Neural progenitor cell (in vitro differentiated cells): ENCODE measurements around the gene KRT79. TPM values are rescaled to one million over a fixed set of nuclear protein-coding genes. Genes with fewer than 3 reads are reported as not detected.

Experiments
- DNase-seq: peaks from one replicate; pipeline ENCODE4 v3.0.0-alpha.2; 2016; ENCODE audit warnings: low spot score
- H2AFZ ChIP-seq: fragments of 200-600 bp; sonication (generic); replicated peaks from 2 replicates; pipeline ENCODE4 v1.6.1; 2016; ENCODE audit warnings: antibody characterized with exemption
- H3F3A ChIP-seq: fragments of 200-600 bp; sonication (generic); 2 replicates; pipeline ENCODE4 v1.6.1; 2016; ENCODE audit warnings: antibody characterized with exemption, low read depth
- H3K27ac ChIP-seq: fragments of 200-600 bp; sonication (generic); 2 replicates; pipeline ENCODE4 v1.5.1; 2016; ENCODE audit warnings: mild to moderate bottlenecking
- H3K27me3 ChIP-seq: fragments of 200-600 bp; sonication (generic); 2 replicates; pipeline ENCODE4 v1.6.1; 2016; ENCODE audit warnings: mild to moderate bottlenecking, moderate library complexity
- H3K36me3 ChIP-seq: fragments of 200-600 bp; sonication (generic); 2 replicates; pipeline ENCODE4 v1.5.1; 2016
- H3K4me1 ChIP-seq: fragments of 200-600 bp; sonication (generic); 2 replicates; pipeline ENCODE4 v1.6.1; 2016; ENCODE audit warnings: mixed run types
- H3K4me2 ChIP-seq: fragments of 200-600 bp; sonication (generic); 2 replicates; pipeline ENCODE4 v1.6.1; 2016
- H3K4me3 ChIP-seq: fragments of 200-600 bp; sonication (generic); 2 replicates; pipeline ENCODE4 v1.5.1; 2016
- H3K79me2 ChIP-seq: fragments of 200-600 bp; sonication (generic); 2 replicates; pipeline ENCODE4 v1.6.1; 2016; ENCODE audit warnings: low read depth
- H3K9ac ChIP-seq: fragments of 200-600 bp; sonication (generic); 2 replicates; pipeline ENCODE4 v1.6.1; 2016
- H3K9me3 ChIP-seq: fragments of 200-600 bp; sonication (generic); 2 replicates; pipeline ENCODE4 v1.5.1; 2016; ENCODE audit warnings: low read depth
- H4K20me1 ChIP-seq: fragments of 200-600 bp; sonication (generic); 2 replicates; pipeline ENCODE4 v1.6.1; 2016; ENCODE audit warnings: low read depth
- H3K27ac Mint-ChIP-seq: 3 replicates; pipeline ENCODE4 v1.8.0; 2021; ENCODE audit warnings: mixed read lengths
- H3K27me3 Mint-ChIP-seq: 2 replicates; pipeline ENCODE4 v1.8.0; 2022; ENCODE audit warnings: low read depth, mild to moderate bottlenecking, inconsistent platforms, moderate library complexity, mixed read lengths; ENCODE audit not compliant: insufficient read depth
- H3K36me3 Mint-ChIP-seq: 3 replicates; pipeline ENCODE4 v1.8.0; 2021; ENCODE audit warnings: mixed read lengths
- H3K4me1 Mint-ChIP-seq: 3 replicates; pipeline ENCODE4 v1.8.0; 2021; ENCODE audit warnings: mixed read lengths
- H3K4me3 Mint-ChIP-seq: 3 replicates; pipeline ENCODE4 v1.8.0; 2021; ENCODE audit warnings: mild to moderate bottlenecking, moderate library complexity, mixed read lengths
- H3K9me3 Mint-ChIP-seq: 3 replicates; pipeline ENCODE4 v1.8.0; 2020; ENCODE audit warnings: mixed read lengths
- EZH2 ChIP-seq: fragments of 200-600 bp; sonication (generic); IDR thresholded peaks from 2 replicates; pipeline ENCODE4 v1.6.1; 2017; ENCODE audit warnings: antibody characterized with exemption, mild to moderate bottlenecking, moderate library complexity
- EZH2phosphoT487 ChIP-seq: fragments of 200-600 bp; sonication (generic); IDR thresholded peaks from 2 replicates; pipeline ENCODE4 v1.6.1; 2017; ENCODE audit warnings: antibody characterized with exemption
- total RNA-seq: library from RNA; depleted of rRNA; stranded (reverse); fragments of >200 nt; gene quantifications from 2 replicates; pipeline ENCODE4 v1.2.3, GENCODE V29; 2015; ENCODE audit warnings: low replicate concordance
- TF ChIP-seq, protein P1 (sequence below): fragments of 200-600 bp; sonication (generic); IDR thresholded peaks from 2 replicates; pipeline ENCODE4 v1.5.1; 2017; ENCODE audit warnings: antibody characterized with exemption, mild to moderate bottlenecking

Gene KRT79
- total RNA-seq, 1 donor from 2014 or later: not detected

GRCh38 chr12:52798003-52798670 is 36.0 kb downstream of the KRT79 start:
- DNase-seq: no peak
- Mint-ChIP-seq H3K4me3 (no peak overlapping the region), H3K9me3 (no peaks in the 10 kb centered on the region), H3K27me3 (peaks cover 11% of the 10 kb centered on the region), H3K4me1 (no peaks in the 10 kb centered on the region), H3K27ac (no peak overlapping the region), H3K36me3 (no peaks in the 10 kb centered on the region)
- Histone ChIP-seq H3K4me3 (no peak overlapping the region), H3K4me1 (no peaks in the 10 kb centered on the region), H3K9ac (no peak overlapping the region), H3K9me3 (no peaks in the 10 kb centered on the region), H3K27me3 (no peaks in the 10 kb centered on the region), H3K27ac (no peak overlapping the region), H3F3A (no peaks in the 10 kb centered on the region), H4K20me1 (no peaks in the 10 kb centered on the region), H3K79me2 (no peaks in the 10 kb centered on the region), H2AFZ (no peak overlapping the region), H3K36me3 (no peaks in the 10 kb centered on the region), H3K4me2 (no peak overlapping the region)
- TF ChIP-seq EZH2 (no peak), EZH2phosphoT487 (no peak)
- TF ChIP-seq, protein P1, sequence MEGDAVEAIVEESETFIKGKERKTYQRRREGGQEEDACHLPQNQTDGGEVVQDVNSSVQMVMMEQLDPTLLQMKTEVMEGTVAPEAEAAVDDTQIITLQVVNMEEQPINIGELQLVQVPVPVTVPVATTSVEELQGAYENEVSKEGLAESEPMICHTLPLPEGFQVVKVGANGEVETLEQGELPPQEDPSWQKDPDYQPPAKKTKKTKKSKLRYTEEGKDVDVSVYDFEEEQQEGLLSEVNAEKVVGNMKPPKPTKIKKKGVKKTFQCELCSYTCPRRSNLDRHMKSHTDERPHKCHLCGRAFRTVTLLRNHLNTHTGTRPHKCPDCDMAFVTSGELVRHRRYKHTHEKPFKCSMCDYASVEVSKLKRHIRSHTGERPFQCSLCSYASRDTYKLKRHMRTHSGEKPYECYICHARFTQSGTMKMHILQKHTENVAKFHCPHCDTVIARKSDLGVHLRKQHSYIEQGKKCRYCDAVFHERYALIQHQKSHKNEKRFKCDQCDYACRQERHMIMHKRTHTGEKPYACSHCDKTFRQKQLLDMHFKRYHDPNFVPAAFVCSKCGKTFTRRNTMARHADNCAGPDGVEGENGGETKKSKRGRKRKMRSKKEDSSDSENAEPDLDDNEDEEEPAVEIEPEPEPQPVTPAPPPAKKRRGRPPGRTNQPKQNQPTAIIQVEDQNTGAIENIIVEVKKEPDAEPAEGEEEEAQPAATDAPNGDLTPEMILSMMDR: no peak

DNA sequence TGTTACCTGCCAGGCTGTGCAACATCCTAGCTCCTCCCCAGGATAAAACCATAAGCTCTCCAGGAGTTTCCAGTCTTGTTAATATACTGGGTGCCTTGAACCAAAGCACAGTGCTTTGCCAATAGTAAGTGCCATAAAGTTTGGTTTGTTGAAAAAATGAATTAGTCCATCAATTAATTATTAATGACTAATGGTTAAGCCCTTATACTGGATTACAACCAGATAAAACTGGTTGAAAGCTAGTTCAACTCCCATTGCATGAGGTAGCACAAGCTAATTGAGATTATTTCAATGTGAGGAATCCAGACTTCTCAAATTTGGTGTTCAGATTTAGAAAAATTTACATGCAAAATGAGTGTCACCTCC is 36.6 kb downstream of the KRT79 start:
- Mint-ChIP-seq H3K27me3 (peaks cover 11% of the 10 kb centered on the region), H3K36me3 (no peaks in the 10 kb centered on the region), H3K4me1 (no peaks in the 10 kb centered on the region), H3K4me3 (no peak overlapping the region), H3K27ac (no peak overlapping the region), H3K9me3 (no peaks in the 10 kb centered on the region)
- Histone ChIP-seq H3K4me3 (no peak overlapping the region), H3K9ac (no peak overlapping the region), H4K20me1 (no peaks in the 10 kb centered on the region), H3K79me2 (no peaks in the 10 kb centered on the region), H3K9me3 (no peaks in the 10 kb centered on the region), H3K4me2 (no peak overlapping the region), H3K36me3 (no peaks in the 10 kb centered on the region), H3K27me3 (no peaks in the 10 kb centered on the region), H2AFZ (no peak overlapping the region), H3K27ac (no peak overlapping the region), H3K4me1 (no peaks in the 10 kb centered on the region), H3F3A (no peaks in the 10 kb centered on the region)
- DNase-seq: no peak
- TF ChIP-seq, protein P1: no peak
- TF ChIP-seq EZH2: no peak
- TF ChIP-seq EZH2phosphoT487: no peak

- Histone ChIP-seq H4K20me1 (no peaks in the 10 kb centered on the region), H3K4me1 (no peaks in the 10 kb centered on the region), H3K9ac (no peak overlapping the region), H3K27ac (no peak overlapping the region), H3K27me3 (no peaks in the 10 kb centered on the region), H3K36me3 (no peaks in the 10 kb centered on the region), H3K4me3 (no peak overlapping the region), H3K79me2 (no peaks in the 10 kb centered on the region), H3K4me2 (no peak overlapping the region), H3K9me3 (no peaks in the 10 kb centered on the region), H2AFZ (no peak overlapping the region), H3F3A (no peaks in the 10 kb centered on the region)
- H3K4me1 Mint-ChIP-seq: no peaks in the 10 kb centered on the region
- no peaks in the 10 kb centered on the region for H3K9me3 Mint-ChIP-seq
- H3K27ac Mint-ChIP-seq: no peak overlapping the region
- no peak for DNase-seq
- H3K36me3 Mint-ChIP-seq: no peaks in the 10 kb centered on the region
- peaks cover 11% of the 10 kb centered on the region for H3K27me3 Mint-ChIP-seq
- no peak overlapping the region for H3K4me3 Mint-ChIP-seq
- TF ChIP-seq, protein P1: no peak
- TF ChIP-seq EZH2 (no peak), EZH2phosphoT487 (no peak)
These were observed 37.1 kb downstream of the KRT79 start for GRCh38 chr12:52796839-52797528.
